ENCODE data around the gene FLNB.

DNA sequence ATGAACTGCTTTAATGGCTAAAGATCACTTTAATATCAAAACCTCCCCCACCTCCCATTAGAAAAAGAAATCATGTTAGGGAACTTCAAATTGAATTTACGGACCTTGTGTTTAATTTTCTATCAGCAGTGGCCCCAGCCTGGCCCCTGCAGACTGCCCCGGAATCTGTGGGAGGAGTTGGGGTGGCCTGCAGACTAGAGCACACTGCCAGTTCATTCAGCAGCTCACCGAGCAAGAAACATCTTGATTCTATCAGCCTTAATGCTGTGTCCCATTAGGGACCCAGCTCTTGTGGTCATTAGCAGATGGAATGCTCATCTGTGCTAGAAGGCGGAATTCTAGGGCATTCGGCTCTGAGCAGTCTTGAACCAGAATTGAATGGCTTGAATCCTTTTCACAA, 54.2 kb downstream of the FLNB start:
- TF ChIP-seq, protein P1, sequence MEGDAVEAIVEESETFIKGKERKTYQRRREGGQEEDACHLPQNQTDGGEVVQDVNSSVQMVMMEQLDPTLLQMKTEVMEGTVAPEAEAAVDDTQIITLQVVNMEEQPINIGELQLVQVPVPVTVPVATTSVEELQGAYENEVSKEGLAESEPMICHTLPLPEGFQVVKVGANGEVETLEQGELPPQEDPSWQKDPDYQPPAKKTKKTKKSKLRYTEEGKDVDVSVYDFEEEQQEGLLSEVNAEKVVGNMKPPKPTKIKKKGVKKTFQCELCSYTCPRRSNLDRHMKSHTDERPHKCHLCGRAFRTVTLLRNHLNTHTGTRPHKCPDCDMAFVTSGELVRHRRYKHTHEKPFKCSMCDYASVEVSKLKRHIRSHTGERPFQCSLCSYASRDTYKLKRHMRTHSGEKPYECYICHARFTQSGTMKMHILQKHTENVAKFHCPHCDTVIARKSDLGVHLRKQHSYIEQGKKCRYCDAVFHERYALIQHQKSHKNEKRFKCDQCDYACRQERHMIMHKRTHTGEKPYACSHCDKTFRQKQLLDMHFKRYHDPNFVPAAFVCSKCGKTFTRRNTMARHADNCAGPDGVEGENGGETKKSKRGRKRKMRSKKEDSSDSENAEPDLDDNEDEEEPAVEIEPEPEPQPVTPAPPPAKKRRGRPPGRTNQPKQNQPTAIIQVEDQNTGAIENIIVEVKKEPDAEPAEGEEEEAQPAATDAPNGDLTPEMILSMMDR (IDR thresholded peaks at IDR 0.05) = no peak
- no peak for TF ChIP-seq POLR2A (IDR thresholded peaks at IDR 0.05)
- peak in 1 of 3 donors; percentile 28 for TF ChIP-seq POLR2AphosphoS5 (IDR thresholded peaks at IDR 0.05)
- no peak for TF ChIP-seq EP300 (IDR thresholded peaks at IDR 0.05)
